Measurements from ENCODE around the gene PDE4A. TPM values are rescaled to one million over a fixed set of nuclear protein-coding genes. Genes with fewer than 3 reads are reported as not detected.
A peak's percentile ranks its signal among the peaks of the same experiment; 100 is the strongest.
"Not testable (repeated sequence)": the region's sequence is repeated elsewhere in the genome, so short reads cannot be mapped to it uniquely, and the experiment has no call there.

PDE4A gene
- 3.1 and 5.5 TPM in 2 replicates for total RNA-seq (2014; rRNA removed; shearing (Covaris generic); ENCODE audit: low replicate concordance)

- peak; percentile 80 for DNase-seq
- Histone ChIP-seq H3K27me3 (peaks cover 62% of the 10 kb centered on the region), H3K9me3 (no peaks in the 10 kb centered on the region), H3K4me3 (peak within 1 kb of the TSS; percentile 52), H3K36me3 (no peaks in the 10 kb centered on the region)
Measured at GRCh38 chr19:10420444-10421239, at the start of gene PDE4A. PDE4A (plus strand) TSS chr19:10420538; CDS start chr19:10420765, 227 bp downstream.

DNA sequence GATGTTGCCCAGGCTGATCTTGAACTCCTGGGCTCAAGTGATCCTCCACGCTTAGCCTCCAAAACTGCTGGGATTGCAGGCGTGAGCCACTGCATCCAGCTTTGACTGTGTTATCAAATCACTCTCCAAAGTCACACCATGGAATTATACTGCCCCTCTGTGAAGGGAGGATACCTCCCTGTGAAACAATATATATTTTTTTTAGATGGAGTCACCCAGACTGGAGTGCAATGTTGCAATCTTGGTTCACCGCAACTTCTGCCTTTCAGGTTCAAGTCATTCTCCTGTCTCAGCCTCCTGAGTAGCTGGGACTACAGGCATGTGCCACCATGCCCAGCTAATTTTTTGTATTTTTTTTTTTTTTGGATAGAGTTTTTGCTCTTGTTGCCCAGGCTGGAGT, 47.6 kb upstream of the PDE4A start:
- DNase-seq, result no peak
- Histone ChIP-seq H3K4me3 (no peak overlapping the region), H3K27me3 (no peaks in the 10 kb centered on the region), H3K9me3 (no peaks in the 10 kb centered on the region), H3K36me3 (peaks cover 65% of the 10 kb centered on the region)

- Histone ChIP-seq H3K4me3 (no peak overlapping the region), H3K36me3 (peaks cover 54% of the 10 kb centered on the region), H3K9me3 (no peaks in the 10 kb centered on the region), H3K27me3 (no peaks in the 10 kb centered on the region)
- no peak for DNase-seq
Measured at GRCh38 chr19:10374931-10375330, 45.4 kb upstream of the PDE4A start.

GRCh38 chr19:10377140-10377640, 43.1 kb upstream of the PDE4A start:
- not testable (repeated sequence) for H3K27me3 ChIP-seq, H3K4me3 ChIP-seq, H3K9me3 ChIP-seq, DNase-seq
- H3K36me3 ChIP-seq, result peaks cover 43% of the 10 kb centered on the region

GRCh38 chr19:10378124-10378523, 42.2 kb upstream of the PDE4A start:
- Histone ChIP-seq H3K9me3 (no peaks in the 10 kb centered on the region), H3K27me3 (no peaks in the 10 kb centered on the region), H3K36me3 (peaks cover 36% of the 10 kb centered on the region), H3K4me3 (no peak overlapping the region)
- DNase-seq, result no peak

DNA sequence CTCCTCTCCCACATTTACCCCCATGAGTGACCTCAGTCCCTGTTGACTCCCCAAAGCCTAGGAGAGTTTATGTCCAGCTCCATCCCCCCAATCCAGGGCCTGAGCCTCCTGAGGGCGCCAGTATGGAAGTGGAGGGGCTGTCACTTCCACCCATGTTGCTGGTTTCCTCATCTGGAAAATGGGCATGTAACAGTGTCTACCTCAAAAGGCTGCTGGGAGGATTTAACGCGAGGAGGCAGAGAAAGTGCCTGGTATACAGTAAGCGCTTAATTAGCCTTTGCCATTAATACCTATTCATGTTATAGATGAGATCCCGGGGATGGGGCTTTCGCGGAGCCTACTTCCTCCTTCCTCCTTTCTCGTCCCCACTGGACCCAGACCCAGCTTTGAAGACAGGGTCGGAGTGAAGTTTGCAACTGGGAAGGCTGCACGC, 40.4 kb upstream of the PDE4A start:
- no peak for DNase-seq
- Histone ChIP-seq H3K4me3 (peak overlapping the region; percentile 96), H3K9me3 (no peaks in the 10 kb centered on the region), H3K27me3 (no peaks in the 10 kb centered on the region), H3K36me3 (peaks cover 25% of the 10 kb centered on the region)

GRCh38 chr19:10380313-10381102, 39.8 kb upstream of the PDE4A start, which contains the start of gene TYK2:
TYK2 (minus strand) TSS chr19:10380572; CDS start chr19:10378406, 2,166 bp downstream.
- Histone ChIP-seq H3K36me3 (peaks cover 20% of the 10 kb centered on the region), H3K27me3 (no peaks in the 10 kb centered on the region), H3K9me3 (no peaks in the 10 kb centered on the region), H3K4me3 (peak within 1 kb of the TSS; percentile 96)
- peak; percentile 99 for DNase-seq

DNA sequence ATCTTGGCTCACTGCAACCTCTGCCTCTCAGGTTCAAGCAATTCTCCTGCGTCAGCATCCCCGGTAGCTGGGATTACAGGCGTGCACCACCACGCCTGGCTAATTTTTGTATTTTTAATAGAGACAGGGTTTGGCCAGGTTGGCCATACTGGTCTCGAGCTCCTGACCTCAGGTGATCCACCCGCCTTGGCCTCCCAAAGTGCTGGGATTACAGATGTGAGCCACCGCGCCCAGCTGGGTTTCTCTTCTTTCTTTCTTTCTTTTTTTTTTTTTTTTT, 37.2 kb upstream of the PDE4A start:
- H3K9me3 ChIP-seq, H3K27me3 ChIP-seq, H3K4me3 ChIP-seq, DNase-seq: not testable (repeated sequence)
- H3K36me3 ChIP-seq, result peaks cover 11% of the 10 kb centered on the region

DNA sequence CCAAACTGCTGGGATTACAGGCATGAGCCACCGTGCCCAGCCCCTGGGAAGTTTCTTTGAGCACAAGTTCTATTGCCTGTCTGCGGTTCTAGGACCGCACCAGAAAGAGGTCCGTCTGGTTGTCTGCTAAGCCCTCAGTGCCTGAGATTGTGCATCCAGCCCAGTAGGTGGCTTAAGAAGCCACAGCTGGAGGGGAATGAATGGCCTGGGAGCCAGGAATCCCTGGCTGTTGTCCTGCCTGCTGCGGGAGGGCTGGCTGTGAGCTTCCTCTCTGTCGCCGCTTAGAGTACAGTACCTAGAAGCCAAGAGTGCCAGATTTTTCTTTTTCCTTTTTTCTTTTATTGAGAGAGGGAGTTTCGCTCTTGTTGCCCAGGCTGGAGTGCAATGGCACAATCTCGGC, 35.8 kb upstream of the PDE4A start:
- Histone ChIP-seq H3K4me3 (no peak overlapping the region), H3K9me3 (no peaks in the 10 kb centered on the region), H3K36me3 (peaks cover 4% of the 10 kb centered on the region; the same call in 1 of the 2 replicates), H3K27me3 (no peaks in the 10 kb centered on the region)
- DNase-seq, result no peak

DNA sequence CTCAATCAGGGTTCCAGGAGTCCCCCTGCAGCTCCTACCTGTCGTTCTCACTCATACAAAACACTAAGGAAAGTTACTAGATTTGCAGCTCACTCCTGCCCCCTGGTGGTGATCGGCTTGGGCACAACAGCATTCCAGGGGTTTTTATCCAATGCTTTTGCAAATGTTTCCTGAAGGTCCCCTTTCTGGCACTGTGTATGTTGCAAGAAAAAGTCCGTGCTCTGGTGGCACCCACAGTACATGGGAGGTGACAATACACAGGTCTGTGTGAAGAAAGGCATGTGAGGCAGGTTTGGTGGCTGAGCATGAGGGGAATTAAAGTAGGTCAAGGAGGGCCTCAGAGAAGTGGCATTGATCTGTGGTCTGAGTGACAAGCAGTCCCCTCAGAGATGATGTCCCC, 31.4 kb upstream of the PDE4A start:
- DNase-seq, result peak; percentile 69

DNA sequence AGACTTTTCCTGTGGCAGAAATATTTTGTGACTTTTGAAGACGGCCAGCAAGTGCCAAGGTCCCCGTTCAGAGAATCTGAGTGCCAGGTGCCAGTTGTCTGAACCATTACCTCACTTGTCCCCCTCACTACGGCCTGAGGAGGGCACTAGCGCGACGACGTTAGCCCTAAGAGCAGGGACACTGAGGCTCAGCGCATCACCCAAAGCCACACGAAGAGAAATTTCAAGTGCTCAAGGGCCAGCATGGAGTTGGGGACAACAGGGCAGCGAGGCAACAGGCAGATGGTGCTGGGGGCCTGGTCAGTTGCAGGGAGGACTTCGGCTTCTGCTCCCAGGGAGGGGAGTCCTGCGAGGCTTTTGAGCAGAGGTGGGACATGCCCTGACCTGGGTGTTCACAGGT, 30.5 kb upstream of the PDE4A start:
- Histone ChIP-seq H3K27me3 (no peaks in the 10 kb centered on the region), H3K4me3 (no peak overlapping the region), H3K36me3 (peaks cover 54% of the 10 kb centered on the region), H3K9me3 (no peaks in the 10 kb centered on the region)
- no peak for DNase-seq

More for the DNA sequence above, 31.4 kb upstream of the PDE4A start:
- Histone ChIP-seq H3K27me3 (no peaks in the 10 kb centered on the region), H3K36me3 (peaks cover 45% of the 10 kb centered on the region), H3K9me3 (no peaks in the 10 kb centered on the region), H3K4me3 (no peak overlapping the region)

DNA sequence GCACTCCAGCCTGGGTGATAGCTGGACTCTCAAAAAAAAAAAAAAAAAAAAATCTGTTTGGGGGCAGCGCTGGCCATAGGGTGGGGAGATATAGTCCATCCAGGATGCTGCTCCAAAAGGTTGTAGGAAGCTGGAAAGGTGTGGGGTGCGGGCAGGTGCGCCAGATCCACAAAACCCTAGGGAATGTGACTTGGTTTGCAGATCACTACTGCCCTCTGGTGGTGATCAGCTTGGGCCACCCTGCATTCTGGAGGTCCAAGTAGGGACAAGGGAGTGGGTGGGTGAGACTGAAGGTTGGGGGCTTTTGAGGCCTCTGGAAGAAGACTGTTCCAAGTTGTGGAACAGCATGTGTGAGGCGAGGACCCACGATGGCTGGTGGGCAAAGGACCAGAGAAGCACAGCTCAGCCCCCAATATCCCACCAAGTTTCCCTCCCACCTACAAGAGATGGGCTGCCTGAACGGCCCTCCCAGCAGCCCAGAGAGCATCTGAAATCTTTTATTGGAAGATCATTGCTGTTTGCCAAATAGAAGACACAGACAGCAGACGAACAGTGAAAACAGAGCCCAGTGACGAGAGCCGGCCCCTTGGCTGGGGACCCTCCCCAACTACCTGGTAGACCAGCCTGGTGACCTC, 29.6 kb upstream of the PDE4A start:
- H3K9me3 ChIP-seq, result no peaks in the 10 kb centered on the region
- DNase-seq, result peak; percentile 64
- no peak overlapping the region for H3K4me3 ChIP-seq
- no peaks in the 10 kb centered on the region for H3K27me3 ChIP-seq
- peaks cover 60% of the 10 kb centered on the region for H3K36me3 ChIP-seq

DNA sequence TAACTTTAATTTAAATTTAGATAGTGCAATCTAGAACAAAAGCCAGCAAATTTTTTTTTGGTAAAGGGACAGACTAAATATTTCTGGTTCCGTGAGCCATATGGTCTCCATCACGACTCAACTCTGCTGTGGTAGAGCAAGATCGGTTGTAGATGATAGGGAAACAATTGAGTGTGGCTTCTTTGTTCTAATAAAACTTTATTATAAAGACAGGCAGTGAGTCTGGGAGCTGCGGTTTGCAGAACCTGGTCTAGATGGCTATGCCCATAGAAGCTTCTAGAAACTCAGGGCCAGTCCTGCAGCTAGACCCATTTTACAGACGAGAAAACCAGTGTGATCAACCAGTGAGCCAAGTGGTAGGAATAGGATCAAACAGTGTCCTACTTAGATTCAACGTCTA, 28.2 kb upstream of the PDE4A start:
- H3K9me3 ChIP-seq, result no peaks in the 10 kb centered on the region
- no peak overlapping the region for H3K4me3 ChIP-seq
- no peak for DNase-seq
- H3K27me3 ChIP-seq, result no peaks in the 10 kb centered on the region
- H3K36me3 ChIP-seq, result peaks cover 74% of the 10 kb centered on the region

DNA sequence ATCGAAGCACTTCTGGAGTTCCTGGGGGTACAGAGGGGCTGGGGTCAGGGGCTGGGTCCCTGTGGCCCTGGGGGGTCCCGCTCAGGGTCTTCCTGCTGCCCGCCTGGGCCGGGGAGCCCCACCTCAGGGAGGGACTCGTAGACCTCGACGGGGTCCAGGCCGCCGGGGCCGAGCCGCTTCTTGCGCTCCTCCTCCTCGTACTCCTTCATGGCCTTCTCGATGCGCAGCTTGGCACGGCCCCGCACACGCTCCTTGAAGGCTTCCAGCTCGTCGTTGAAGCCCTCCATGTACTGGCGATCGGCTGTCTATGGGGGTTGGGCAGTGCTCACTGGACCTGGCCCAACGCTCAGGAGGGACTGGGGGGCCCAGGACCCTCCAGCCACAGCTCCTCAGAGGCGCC, 27.2 kb upstream of the PDE4A start:
- H3K9me3 ChIP-seq, result no peaks in the 10 kb centered on the region
- DNase-seq, result no peak
- H3K4me3 ChIP-seq, result no peak overlapping the region
- H3K27me3 ChIP-seq, result no peaks in the 10 kb centered on the region
- peaks cover 80% of the 10 kb centered on the region for H3K36me3 ChIP-seq

DNA sequence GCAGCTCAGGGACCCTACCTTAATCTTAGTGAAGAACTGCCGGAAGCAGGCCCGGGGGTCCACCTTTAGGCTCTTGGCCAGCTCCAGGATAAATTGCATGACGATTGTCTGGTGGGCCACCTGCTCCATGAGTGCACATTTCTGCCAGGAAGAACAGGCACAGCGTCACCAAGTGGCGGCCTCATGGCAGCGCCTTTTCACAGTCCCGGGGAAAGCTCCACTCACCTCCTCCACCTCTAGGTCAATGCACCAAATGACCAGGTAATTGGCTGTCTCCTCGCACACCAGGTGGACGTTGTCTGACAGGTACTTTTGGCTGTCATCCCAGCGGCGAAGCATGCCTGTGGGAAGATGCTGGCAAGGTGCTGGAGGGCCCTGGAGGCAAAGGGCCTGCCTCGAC, 25.3 kb upstream of the PDE4A start:
- peaks cover 86% of the 10 kb centered on the region for H3K36me3 ChIP-seq
- no peaks in the 10 kb centered on the region for H3K9me3 ChIP-seq
- no peak overlapping the region for H3K4me3 ChIP-seq
- H3K27me3 ChIP-seq, result no peaks in the 10 kb centered on the region
- DNase-seq, result no peak

DNA sequence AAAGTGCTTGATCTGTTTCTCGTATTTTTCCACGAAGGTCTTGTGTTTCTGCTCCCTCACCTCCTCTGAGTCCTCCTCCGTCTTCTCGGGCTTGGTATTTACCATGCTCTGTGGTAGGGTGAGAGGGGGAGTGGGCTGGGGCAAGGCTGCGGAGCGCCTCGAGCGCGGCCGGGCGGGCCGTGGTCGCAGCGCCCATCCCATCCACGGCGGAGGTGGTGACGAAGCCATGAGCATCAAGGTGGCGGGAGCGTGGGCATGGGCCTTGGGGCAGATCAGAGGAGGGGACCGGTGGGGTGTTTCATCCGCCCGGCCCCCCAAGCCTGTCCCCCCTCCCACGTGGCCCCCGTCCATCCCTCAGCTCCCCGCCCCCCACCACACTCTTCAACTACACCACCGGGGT, 24.9 kb upstream of the PDE4A start:
- Histone ChIP-seq H3K4me3 (no peak overlapping the region), H3K9me3 (no peaks in the 10 kb centered on the region), H3K27me3 (no peaks in the 10 kb centered on the region), H3K36me3 (peaks cover 86% of the 10 kb centered on the region)
- DNase-seq, result no peak

- Histone ChIP-seq H3K4me3 (no peak overlapping the region), H3K9me3 (no peaks in the 10 kb centered on the region), H3K27me3 (no peaks in the 10 kb centered on the region), H3K36me3 (peaks cover 84% of the 10 kb centered on the region)
- no peak for DNase-seq
Measured at GRCh38 chr19:10395917-10396316, 24.4 kb upstream of the PDE4A start.
